Placental pericyte (primary cell): ENCODE results near the gene NSG1. TPM values are rescaled to one million over a fixed set of nuclear protein-coding genes. Genes with fewer than 3 reads are reported as not detected.

Source experiments
- total RNA-seq: library from RNA; depleted of rRNA; stranded (reverse); fragments of >200 nt; gene quantifications from 2 replicates; pipeline ENCODE4 v1.2.3, GENCODE V29; 2012

Gene NSG1, protein sequence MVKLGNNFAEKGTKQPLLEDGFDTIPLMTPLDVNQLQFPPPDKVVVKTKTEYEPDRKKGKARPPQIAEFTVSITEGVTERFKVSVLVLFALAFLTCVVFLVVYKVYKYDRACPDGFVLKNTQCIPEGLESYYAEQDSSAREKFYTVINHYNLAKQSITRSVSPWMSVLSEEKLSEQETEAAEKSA
- total RNA-seq: 0.29 and 1.3 TPM in 2 replicates

GRCh38 chr4:4386736-4387392, at the start of gene NSG1:
TSS of gene NSG1 (plus strand) at chr4:4387102. CDS start at chr4:4387630, 528 bp downstream.

Other genes with a start within 250 kb of the NSG1 start
- gene OTOP1, start 160.2 kb upstream of the NSG1 start, total RNA-seq: not detected in 2 replicates
- gene TMEM128, start 138.9 kb upstream of the NSG1 start, total RNA-seq: 17.7 and 19.9 TPM in 2 replicates
- 7.4 and 14.5 TPM in 2 replicates for gene LYAR, start 96.9 kb upstream of the NSG1 start, total RNA-seq
- gene ZBTB49, start 96.9 kb upstream of the NSG1 start, total RNA-seq: 5.9 and 8.7 TPM in 2 replicates
- gene STX18, start 154.9 kb downstream of the NSG1 start, total RNA-seq: 28.2 and 29.3 TPM in 2 replicates